ENCODE results near the gene CGB8.
A peak's percentile ranks its signal among the peaks of the same experiment; 100 is the strongest.
"Not testable (repeated sequence)": the region's sequence is repeated elsewhere in the genome, so short reads cannot be mapped to it uniquely, and the experiment has no call there.

The CGB8 gene

GRCh38 chr19:49056902-49057596 lies 8.1 kb upstream of the CGB8 start:
- not testable (repeated sequence) for H3K9me3 Mint-ChIP-seq; H3K27ac Mint-ChIP-seq; H3K36me3 Mint-ChIP-seq; ATAC-seq (ENCODE audit: low read depth)
- Mint-ChIP-seq H3K4me1 (peaks cover 16% of the 10 kb centered on the region), H3K4me3 (peak overlapping the region; percentile 79), H3K27me3 (peaks cover 25% of the 10 kb centered on the region)
- DNase-seq (ENCODE audit: low spot score in 2 of 2) = peak in 1 of 2 donors; percentile 31

DNA sequence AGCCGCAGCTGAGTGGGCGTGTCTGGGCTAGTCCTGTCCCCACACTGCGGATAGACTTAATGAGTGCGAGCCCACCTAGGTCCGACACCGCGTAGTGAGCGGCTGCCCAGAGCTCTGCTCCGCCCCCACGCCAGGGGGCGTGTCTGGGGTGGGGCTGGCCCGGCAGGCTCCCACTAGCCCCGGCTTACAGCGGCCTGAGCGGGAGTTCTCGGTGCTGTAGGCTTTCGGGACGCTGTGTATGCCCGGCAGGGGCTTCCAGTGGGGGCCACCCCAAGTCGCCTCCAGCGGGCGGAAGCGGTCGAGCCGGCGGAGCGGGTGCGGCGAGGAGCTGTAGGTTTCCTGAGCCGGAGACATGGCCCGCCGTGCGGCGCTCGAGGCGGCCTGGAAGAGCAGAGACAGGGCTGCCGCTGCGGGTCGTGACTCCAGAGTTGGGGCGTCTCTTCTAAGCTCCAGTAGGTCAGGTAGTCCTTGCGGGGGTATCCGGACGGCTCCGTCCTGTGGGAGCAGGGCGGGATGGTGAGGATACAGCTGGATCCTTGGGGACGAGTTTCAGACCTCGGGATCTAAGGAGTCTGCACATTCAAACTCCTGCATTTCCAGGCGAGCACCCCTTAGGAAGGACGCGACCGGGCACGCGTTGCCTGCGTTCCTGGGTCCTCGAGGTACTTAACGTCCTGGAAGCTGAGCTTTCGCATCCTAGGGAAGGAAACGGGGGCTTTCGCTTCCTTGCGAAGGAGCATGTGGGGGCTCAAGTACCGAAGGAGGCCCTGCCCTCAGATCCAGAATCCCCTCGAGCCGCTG lies 7.4 kb upstream of the CGB8 start:
- DNase-seq (ENCODE audit: low spot score in 2 of 2) = peak; percentile 46 to 63
- H3K36me3 Mint-ChIP-seq = peaks cover 2% of the 10 kb centered on the region
- ATAC-seq (ENCODE audit: low read depth) = peak; percentile 82
- peaks cover 21% of the 10 kb centered on the region for H3K27me3 Mint-ChIP-seq
- H3K27ac Mint-ChIP-seq = no peak overlapping the region
- peaks cover 16% of the 10 kb centered on the region for H3K4me1 Mint-ChIP-seq
- peak overlapping the region; percentile 79 for H3K4me3 Mint-ChIP-seq
- peaks cover 2% of the 10 kb centered on the region for H3K9me3 Mint-ChIP-seq

DNA sequence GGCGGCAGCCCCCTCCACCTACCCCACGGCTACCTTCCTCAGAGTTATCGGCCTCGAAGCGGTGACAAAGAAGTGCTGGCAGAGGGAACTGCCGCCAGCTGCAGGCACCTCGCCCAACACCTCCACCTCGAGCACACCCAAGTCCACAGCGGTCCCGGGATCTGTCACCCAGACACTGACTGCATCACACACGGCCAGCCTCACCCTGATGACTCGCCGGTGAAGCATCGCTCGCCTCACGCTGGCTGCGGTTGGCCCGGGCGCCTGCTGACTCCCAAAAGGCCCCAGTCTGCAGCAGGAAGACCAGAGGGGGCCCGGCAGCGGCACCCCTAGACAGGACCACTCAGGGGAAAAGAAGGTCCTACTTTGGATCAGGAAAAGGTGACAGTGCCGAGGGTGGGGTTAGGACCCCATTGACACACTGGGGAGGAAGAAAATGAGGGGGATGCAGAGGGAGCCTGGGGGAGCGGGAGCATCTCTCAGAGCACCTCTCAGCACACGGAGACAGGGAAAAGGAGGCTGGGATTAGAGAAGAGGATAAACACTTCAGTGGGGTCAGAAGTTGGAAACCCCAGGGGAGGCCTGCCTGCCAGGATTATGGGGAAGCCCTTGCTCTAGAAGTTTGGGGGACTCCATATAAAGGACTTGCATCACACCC lies 1.6 kb upstream of the CGB8 start:
- not testable (repeated sequence) for H3K4me3 Mint-ChIP-seq; H3K36me3 Mint-ChIP-seq; DNase-seq (ENCODE audit: low spot score in 2 of 2); H3K27me3 Mint-ChIP-seq; H3K27ac Mint-ChIP-seq; ATAC-seq (ENCODE audit: low read depth); H3K9me3 Mint-ChIP-seq; H3K4me1 Mint-ChIP-seq

GRCh38 chr19:49049834-49050233 lies 923 bp upstream of the CGB8 start:
- H3K4me3 Mint-ChIP-seq; H3K4me1 Mint-ChIP-seq; H3K27ac Mint-ChIP-seq; H3K27me3 Mint-ChIP-seq; DNase-seq (ENCODE audit: low spot score in 2 of 2); ATAC-seq (ENCODE audit: low read depth); H3K36me3 Mint-ChIP-seq; H3K9me3 Mint-ChIP-seq: not testable (repeated sequence)

DNA sequence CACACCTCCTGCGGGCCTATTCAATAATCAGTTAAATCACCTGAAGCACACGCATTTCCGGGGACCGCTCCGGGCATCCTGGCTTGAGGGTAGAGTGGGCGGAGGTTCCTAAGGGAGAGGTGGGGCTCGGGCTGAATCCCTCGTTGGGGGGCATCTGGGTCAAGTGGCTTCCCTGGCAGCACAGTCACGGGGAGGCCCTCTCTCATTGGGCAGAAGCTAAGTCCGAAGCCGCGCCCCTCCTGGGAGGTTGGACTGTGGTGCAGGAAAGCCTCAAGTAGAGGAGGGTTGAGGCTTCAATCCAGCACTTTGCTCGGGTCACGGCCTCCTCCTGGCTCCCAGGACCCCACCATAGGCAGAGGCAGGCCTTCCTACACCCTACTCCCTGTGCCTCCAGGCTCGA lies 5.4 kb downstream of the CGB8 start, which contains the start of gene CGB5:
Gene CGB5 (plus strand): TSS at position 301 of the 400 bp plus-strand sequence. CDS start 362 bp downstream, outside the sequence.
- ATAC-seq (ENCODE audit: low read depth); H3K27ac Mint-ChIP-seq; H3K4me3 Mint-ChIP-seq; H3K9me3 Mint-ChIP-seq; H3K27me3 Mint-ChIP-seq; H3K36me3 Mint-ChIP-seq; H3K4me1 Mint-ChIP-seq; DNase-seq (ENCODE audit: low spot score in 2 of 2): not testable (repeated sequence)

- not testable (repeated sequence) for ATAC-seq (ENCODE audit: low read depth); H3K9me3 Mint-ChIP-seq
These were observed 6.2 kb downstream of the CGB8 start for GRCh38 chr19:49042666-49043065.

DNA sequence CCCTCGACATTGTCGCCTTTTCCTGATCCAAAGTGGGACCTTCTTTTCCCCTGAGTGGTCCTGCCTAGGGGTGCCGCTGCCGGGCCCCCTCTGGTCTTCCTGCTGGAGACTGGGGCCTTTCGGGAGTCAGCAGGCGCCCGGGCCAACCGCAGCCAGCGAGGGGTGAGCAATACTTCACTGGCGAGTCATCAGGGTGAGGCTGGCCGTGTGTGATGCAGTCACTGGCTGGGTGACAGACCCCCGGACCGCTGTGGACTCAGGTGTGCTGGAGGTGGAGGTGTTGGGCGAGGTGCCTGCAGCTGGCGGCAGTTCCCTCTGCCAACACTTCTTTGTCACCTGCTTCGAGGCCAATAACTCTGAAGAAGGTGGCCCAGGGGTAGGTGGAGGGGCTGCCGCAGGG lies 6.7 kb downstream of the CGB8 start:
- Mint-ChIP-seq H3K36me3 (no peaks in the 10 kb centered on the region), H3K4me1 (peaks cover 3% of the 10 kb centered on the region), H3K27me3 (peaks cover 4% of the 10 kb centered on the region), H3K27ac (no peak overlapping the region), H3K9me3 (no peaks in the 10 kb centered on the region), H3K4me3 (no peak overlapping the region)
- no peak for ATAC-seq (ENCODE audit: low read depth)
- no peak for DNase-seq (ENCODE audit: low spot score in 2 of 2)

More at GRCh38 chr19:49042666-49043065, 6.2 kb downstream of the CGB8 start:
- H3K27me3 Mint-ChIP-seq; H3K4me1 Mint-ChIP-seq; DNase-seq (ENCODE audit: low spot score in 2 of 2); H3K27ac Mint-ChIP-seq; H3K36me3 Mint-ChIP-seq; H3K4me3 Mint-ChIP-seq: not testable (repeated sequence)

DNA sequence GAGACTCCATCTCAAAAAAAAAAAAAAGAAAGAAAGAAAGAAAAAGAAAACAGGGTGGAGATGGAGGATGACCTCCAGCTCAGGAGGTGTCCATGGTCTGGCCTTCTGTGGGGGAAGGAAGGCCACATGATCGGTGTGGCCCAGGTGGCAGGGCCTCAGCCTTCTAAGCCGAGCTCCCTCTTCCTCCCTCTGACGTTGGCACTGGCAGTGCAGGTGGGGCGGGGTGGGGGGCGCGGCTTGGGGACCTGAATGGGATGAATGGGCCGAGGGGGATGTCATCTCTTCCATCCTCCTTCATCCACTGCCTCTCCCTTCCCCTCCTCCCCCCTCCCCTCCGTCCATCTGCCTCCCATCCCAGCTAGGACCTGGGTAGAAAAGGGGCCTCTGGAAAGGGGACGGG lies 9.2 kb downstream of the CGB8 start:
- H3K27me3 Mint-ChIP-seq; DNase-seq (ENCODE audit: low spot score in 2 of 2); H3K9me3 Mint-ChIP-seq; H3K4me1 Mint-ChIP-seq; H3K27ac Mint-ChIP-seq; ATAC-seq (ENCODE audit: low read depth); H3K36me3 Mint-ChIP-seq; H3K4me3 Mint-ChIP-seq: not testable (repeated sequence)

DNA sequence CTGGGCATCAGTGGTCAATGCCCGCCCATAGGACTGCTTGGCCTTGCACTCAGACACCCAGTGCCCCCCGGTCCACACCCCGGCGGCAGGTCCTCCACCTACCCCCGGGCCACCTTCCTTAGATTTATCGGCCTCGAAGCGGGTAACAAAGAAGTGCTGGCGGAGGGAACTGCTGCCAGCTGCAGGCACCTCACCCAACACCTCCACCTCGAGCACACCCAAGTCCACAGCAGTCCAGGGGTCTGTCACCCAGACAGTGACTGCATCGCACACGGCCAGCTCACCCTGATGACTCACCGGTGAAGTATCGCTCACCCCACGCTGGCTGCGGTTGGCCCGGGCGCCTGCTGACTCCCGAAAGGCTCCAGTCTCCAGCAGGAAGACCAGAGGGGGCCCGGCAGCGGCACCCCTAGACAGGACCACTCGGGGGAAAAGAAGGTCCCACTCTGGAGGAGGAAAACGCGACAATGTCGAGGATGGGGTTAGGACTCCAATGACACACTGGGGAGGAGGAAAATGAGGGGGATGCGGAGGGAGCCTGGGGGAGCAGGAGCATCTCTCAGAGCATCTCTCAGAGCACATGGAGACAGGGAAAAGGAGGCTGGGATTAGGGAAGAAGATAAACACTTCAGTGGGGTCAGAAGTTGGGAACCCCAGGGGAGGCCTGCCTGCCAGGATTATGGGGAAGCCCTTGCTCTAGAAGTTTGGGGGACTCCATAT lies 10.2 kb downstream of the CGB8 start:
- not testable (repeated sequence) for H3K4me3 Mint-ChIP-seq

GRCh38 chr19:49038111-49038510 lies 10.8 kb downstream of the CGB8 start:
- not testable (repeated sequence) for H3K27ac Mint-ChIP-seq; H3K27me3 Mint-ChIP-seq; H3K4me1 Mint-ChIP-seq; H3K36me3 Mint-ChIP-seq; DNase-seq (ENCODE audit: low spot score in 2 of 2); H3K9me3 Mint-ChIP-seq; H3K4me3 Mint-ChIP-seq; ATAC-seq (ENCODE audit: low read depth)

More for the DNA sequence above, 10.2 kb downstream of the CGB8 start:
- DNase-seq (ENCODE audit: low spot score in 2 of 2); ATAC-seq (ENCODE audit: low read depth); H3K9me3 Mint-ChIP-seq; H3K27ac Mint-ChIP-seq; H3K4me1 Mint-ChIP-seq; H3K27me3 Mint-ChIP-seq; H3K36me3 Mint-ChIP-seq: not testable (repeated sequence)

DNA sequence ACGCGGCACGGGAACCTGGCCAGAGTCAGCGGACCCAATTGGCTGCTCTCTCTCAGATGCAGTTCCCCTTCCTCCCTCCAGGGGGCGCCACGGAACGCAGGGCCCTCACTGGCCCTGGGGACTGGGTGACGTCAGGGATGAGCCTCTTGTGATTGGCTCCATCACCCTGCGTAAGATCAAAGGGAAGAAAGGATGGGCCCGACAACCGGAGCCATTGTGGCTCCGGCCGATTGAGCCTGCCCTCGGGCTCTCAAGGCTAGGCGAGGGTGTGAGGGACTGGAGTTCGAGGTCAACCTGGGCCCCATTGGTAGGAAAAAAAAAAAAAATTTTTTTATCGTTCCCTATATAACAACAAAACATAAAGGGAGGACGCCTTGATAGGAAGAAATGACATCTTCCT lies 12.1 kb downstream of the CGB8 start, which contains the start of gene CGB1:
Gene CGB1 (minus strand): TSS at position 81 of the 400 bp plus-strand sequence. CDS start 184 bp downstream, outside the sequence.
- H3K27me3 Mint-ChIP-seq; DNase-seq (ENCODE audit: low spot score in 2 of 2); H3K9me3 Mint-ChIP-seq; H3K4me1 Mint-ChIP-seq; H3K27ac Mint-ChIP-seq; H3K36me3 Mint-ChIP-seq; ATAC-seq (ENCODE audit: low read depth); H3K4me3 Mint-ChIP-seq: not testable (repeated sequence)

DNA sequence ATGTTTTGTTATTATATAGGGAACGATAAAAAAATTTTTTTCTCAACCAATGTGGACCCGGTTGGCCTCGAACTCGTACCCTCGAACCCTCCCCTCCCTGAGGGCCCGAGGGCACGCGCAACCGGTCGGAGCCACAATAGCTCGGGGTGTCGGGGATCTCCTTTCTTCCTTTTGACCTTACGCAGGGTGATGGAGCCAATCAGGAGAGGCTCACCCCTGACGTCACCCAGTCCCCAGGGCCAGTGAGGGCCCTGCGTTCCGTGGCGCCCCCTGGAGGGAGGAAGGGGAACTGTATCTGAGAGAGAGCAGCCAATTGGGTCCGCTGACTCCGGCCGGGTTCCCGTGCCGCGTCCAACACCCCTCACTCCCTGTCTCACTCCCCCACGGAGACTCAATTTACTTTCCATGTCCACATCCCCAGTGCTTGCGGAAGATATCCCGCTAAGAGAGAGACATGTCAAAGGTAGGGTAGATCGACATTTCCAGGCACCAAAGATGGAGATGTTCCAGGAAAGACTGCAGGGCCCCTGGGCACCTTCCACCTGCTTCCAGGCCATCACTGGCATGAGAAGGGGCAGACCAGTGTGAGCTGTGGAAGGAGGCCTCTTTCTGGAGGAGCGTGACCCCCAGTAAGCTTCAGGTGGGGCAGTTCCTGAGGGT lies 17.1 kb downstream of the CGB8 start, which contains the start of gene CGB2:
Gene CGB2 (plus strand): TSS at position 249 of the 660 bp plus-strand sequence. CDS start 206 bp downstream, at position 455.
- H3K9me3 Mint-ChIP-seq = not testable (repeated sequence)

GRCh38 chr19:49030323-49030722 lies 18.6 kb downstream of the CGB8 start:
- H3K4me1 Mint-ChIP-seq; H3K27me3 Mint-ChIP-seq; H3K9me3 Mint-ChIP-seq; H3K36me3 Mint-ChIP-seq; H3K4me3 Mint-ChIP-seq; DNase-seq (ENCODE audit: low spot score in 2 of 2); ATAC-seq (ENCODE audit: low read depth); H3K27ac Mint-ChIP-seq: not testable (repeated sequence)

More for the DNA sequence above, 17.1 kb downstream of the CGB8 start, which contains the start of gene CGB2:
- not testable (repeated sequence) for H3K27ac Mint-ChIP-seq; H3K36me3 Mint-ChIP-seq; H3K4me3 Mint-ChIP-seq; H3K27me3 Mint-ChIP-seq; DNase-seq (ENCODE audit: low spot score in 2 of 2); H3K4me1 Mint-ChIP-seq
- peak; percentile 74 for ATAC-seq (ENCODE audit: low read depth)

Data from memory B cell (primary cell).